HEK293 (cell line): ENCODE measurements around the gene FANCE.

Experiments
- ATF2 ChIP-seq: fragments of 450-650 bp; formaldehyde crosslinking; IDR thresholded peaks from 2 replicates; pipeline ENCODE4 v1.5.1; 2016; ENCODE audit warnings: missing biosample characterization, missing genetic modification characterization, low read depth
- KLF1 ChIP-seq: fragments of 450-650 bp; formaldehyde crosslinking; IDR thresholded peaks from 2 replicates; pipeline ENCODE4 v1.5.1; 2016; ENCODE audit warnings: missing biosample characterization, missing genetic modification characterization
- KLF16 ChIP-seq: fragments of 450-650 bp; formaldehyde crosslinking; IDR thresholded peaks from 2 replicates; pipeline ENCODE4 v1.5.1; 2017; ENCODE audit warnings: missing biosample characterization, missing genetic modification characterization
- OVOL3 ChIP-seq: fragments of 450-650 bp; formaldehyde crosslinking; IDR thresholded peaks from 2 replicates; pipeline ENCODE4 v1.5.1; 2016; ENCODE audit warnings: missing biosample characterization, missing genetic modification characterization
- PBX3 ChIP-seq: sonication (generic); formaldehyde crosslinking; IDR thresholded peaks from 2 replicates; pipeline ENCODE4 v1.8.1; 2022; ENCODE audit warnings: mild to moderate bottlenecking, moderate library complexity, missing genetic modification reagents
- SP3 ChIP-seq: fragments of 450-650 bp; formaldehyde crosslinking; IDR thresholded peaks from 2 replicates; pipeline ENCODE4 v1.5.1; 2016; ENCODE audit warnings: missing biosample characterization, missing genetic modification characterization
- WT1 ChIP-seq: fragments of 450-650 bp; formaldehyde crosslinking; IDR thresholded peaks from 2 replicates; pipeline ENCODE4 v1.5.1; 2016; ENCODE audit warnings: missing biosample characterization, missing genetic modification characterization
- YY1 ChIP-seq: fragments of 450-650 bp; formaldehyde crosslinking; IDR thresholded peaks from 2 replicates; pipeline ENCODE4 v1.5.1; 2018; ENCODE audit warnings: missing biosample characterization, missing genetic modification characterization
- ZFP37 ChIP-seq: fragments of 450-650 bp; formaldehyde crosslinking; IDR thresholded peaks from 2 replicates; pipeline ENCODE4 v1.5.1; 2016; ENCODE audit warnings: missing biosample characterization, missing genetic modification characterization
- ZNF19 ChIP-seq: fragments of 450-650 bp; formaldehyde crosslinking; IDR thresholded peaks from 2 replicates; pipeline ENCODE4; 2016; ENCODE audit warnings: missing biosample characterization, missing genetic modification characterization, low read depth
- ZNF239 ChIP-seq: fragments of 450-650 bp; formaldehyde crosslinking; IDR thresholded peaks from 2 replicates; pipeline ENCODE4 v1.5.1; 2016; ENCODE audit warnings: missing biosample characterization, missing genetic modification characterization
- ZNF302 ChIP-seq: fragments of 450-650 bp; formaldehyde crosslinking; IDR thresholded peaks from 2 replicates; pipeline ENCODE4 v1.5.1; 2016; ENCODE audit warnings: missing biosample characterization, missing genetic modification characterization, low read depth
- ZNF335 ChIP-seq: fragments of 450-650 bp; formaldehyde crosslinking; conservative IDR thresholded peaks from 2 replicates; pipeline ENCODE4 v1.5.1; 2016; ENCODE audit warnings: missing biosample characterization, missing genetic modification characterization
- ZNF341 ChIP-seq: fragments of 450-650 bp; formaldehyde crosslinking; IDR thresholded peaks from 2 replicates; pipeline ENCODE4; 2016; ENCODE audit warnings: low read depth, missing biosample characterization, missing genetic modification characterization
- ZNF398 ChIP-seq: fragments of 450-650 bp; formaldehyde crosslinking; IDR thresholded peaks from 2 replicates; pipeline ENCODE4 v1.5.1; 2017; ENCODE audit warnings: missing biosample characterization, missing genetic modification characterization
- ZNF513 ChIP-seq: fragments of 450-650 bp; IDR thresholded peaks from 2 replicates; pipeline ENCODE4 v1.5.1; 2018; ENCODE audit warnings: missing biosample characterization, missing genetic modification characterization
- ZNF623 ChIP-seq: fragments of 450-650 bp; formaldehyde crosslinking; IDR thresholded peaks from 2 replicates; pipeline ENCODE4 v1.5.1; 2016; ENCODE audit warnings: missing biosample characterization, missing genetic modification characterization
- ZNF629 ChIP-seq: fragments of 450-650 bp; formaldehyde crosslinking; IDR thresholded peaks from 2 replicates; pipeline ENCODE4 v1.5.1; 2017; ENCODE audit warnings: missing biosample characterization, missing genetic modification characterization
- ZNF639 ChIP-seq: fragments of 450-650 bp; formaldehyde crosslinking; IDR thresholded peaks from 2 replicates; pipeline ENCODE4 v1.5.1; 2016; ENCODE audit warnings: missing biosample characterization, missing genetic modification characterization
- ZNF660 ChIP-seq: fragments of 450-650 bp; IDR thresholded peaks from 2 replicates; pipeline ENCODE4 v1.5.1; 2018; ENCODE audit warnings: missing biosample characterization, mild to moderate bottlenecking, missing genetic modification characterization
- ZNF76 ChIP-seq: fragments of 450-650 bp; formaldehyde crosslinking; IDR thresholded peaks from 2 replicates; pipeline ENCODE4; 2016; ENCODE audit warnings: low read depth, missing biosample characterization, missing genetic modification characterization, borderline replicate concordance
- ZNF768 ChIP-seq: fragments of 450-650 bp; formaldehyde crosslinking; IDR thresholded peaks from 2 replicates; pipeline ENCODE4 v1.5.1; 2018; ENCODE audit warnings: missing biosample characterization, mild to moderate bottlenecking, missing genetic modification characterization
- ZNF791 ChIP-seq: fragments of 450-650 bp; formaldehyde crosslinking; IDR thresholded peaks from 2 replicates; pipeline ENCODE4 v1.5.1; 2016; ENCODE audit warnings: missing biosample characterization, missing genetic modification characterization
- ZNF843 ChIP-seq: fragments of 450-650 bp; formaldehyde crosslinking; IDR thresholded peaks from 2 replicates; pipeline ENCODE4 v1.5.1; 2016; ENCODE audit warnings: missing biosample characterization, missing genetic modification characterization
- ZSCAN18 ChIP-seq: fragments of 450-650 bp; formaldehyde crosslinking; IDR thresholded peaks from 2 replicates; pipeline ENCODE4 v1.5.1; 2016; ENCODE audit warnings: missing biosample characterization, missing genetic modification characterization
- TF ChIP-seq, protein P1 (sequence below): fragments of 450-650 bp; formaldehyde crosslinking; IDR thresholded peaks from 2 replicates; pipeline ENCODE4 v1.5.1; 2016; ENCODE audit warnings: missing biosample characterization, missing genetic modification characterization

Gene FANCE

DNA sequence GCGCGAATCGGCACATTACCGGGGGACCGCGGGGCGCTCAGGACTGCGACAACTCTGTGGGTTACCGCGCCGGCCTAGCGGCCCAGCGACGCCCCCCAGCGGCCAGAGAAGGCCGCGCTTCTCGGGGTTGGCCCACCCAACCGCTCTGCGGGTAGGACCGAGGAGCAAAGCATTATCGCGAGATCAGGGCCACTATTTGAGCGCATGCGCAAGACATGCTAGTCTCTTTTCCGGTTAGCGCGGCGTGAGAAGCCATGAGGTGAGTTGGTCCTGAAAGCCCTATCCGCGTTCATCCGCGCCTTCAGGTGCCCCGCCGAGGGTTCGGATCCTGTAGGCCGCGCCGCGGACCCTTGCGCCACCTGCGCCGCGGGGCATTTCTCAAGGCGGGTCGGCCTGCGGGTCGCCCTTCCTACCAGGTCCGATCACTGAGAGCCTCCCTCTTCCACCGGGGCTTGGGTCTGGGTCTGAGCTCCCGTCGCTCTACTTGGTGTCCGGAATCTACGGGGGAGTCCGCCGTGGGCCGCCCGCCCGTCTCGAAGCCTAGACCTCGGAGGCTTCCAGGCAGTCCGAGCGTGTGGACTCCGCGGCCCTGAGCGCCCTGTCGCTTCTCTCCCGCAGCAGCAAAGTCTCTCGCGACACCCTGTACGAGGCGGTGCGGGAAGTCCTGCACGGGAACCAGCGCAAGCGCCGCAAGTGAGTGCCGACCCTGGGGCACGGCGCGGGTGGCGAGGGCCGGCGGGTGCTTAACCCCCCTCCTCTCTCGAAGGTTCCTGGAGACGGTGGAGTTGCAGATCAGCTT lies 16.2 kb downstream of the FANCE start, which contains the start of gene RPL10A (continued):
- TF ChIP-seq ZNF398 (tag by site-specific recombination) (peak; percentile 16; the same call in 1 of the 2 replicates), OVOL3 (tag by site-specific recombination) (peak; percentile 71; the same call in 1 of the 2 replicates), ZNF639 (tag by site-specific recombination) (peak; percentile 82; the same call in 1 of the 2 replicates), ZNF513 (tag by site-specific recombination) (peak; percentile 39; the same call in 1 of the 2 replicates), ZNF19 (tag by site-specific recombination) (no peak), ZNF335 (tag by site-specific recombination) (peak; percentile 44), KLF16 (tag by site-specific recombination) (peak; percentile 91), KLF1 (tag by site-specific recombination) (peak; percentile 35; the same call in 1 of the 2 replicates), SP3 (tag by site-specific recombination) (peak; percentile 78), ZNF843 (peak; percentile 67; the same call in 1 of the 2 replicates), ZNF623 (tag by site-specific recombination) (peak; percentile 24; the same call in 1 of the 2 replicates), ATF2 (tag by site-specific recombination) (no peak), ZNF302 (tag by site-specific recombination) (no peak), ZFP37 (peak; percentile 97), ZNF660 (tag by site-specific recombination) (peak; percentile 95; the same call in 1 of the 2 replicates), ZSCAN18 (tag by site-specific recombination) (peak; percentile 51; the same call in 1 of the 2 replicates), ZNF341 (tag by site-specific recombination) (no peak; the same call in 1 of the 2 replicates), WT1 (tag by site-specific recombination) (peak; percentile 65), ZNF768 (0 out of 2 replicates have a peak, but pooled peaks have one; percentile 5), ZNF791 (tag by site-specific recombination) (no peak), ZNF76 (tag by site-specific recombination) (peak; percentile 77; the same call in 1 of the 2 replicates), PBX3 (CRISPR knock-in tag) (peak; percentile 69), YY1 (tag by site-specific recombination) (peak; percentile 68), ZNF629 (tag by site-specific recombination) (peak; percentile 69; the same call in 1 of the 2 replicates), ZNF239 (tag by site-specific recombination) (0 out of 2 replicates have a peak, but pooled peaks have one; percentile 56)
- TF ChIP-seq, protein P1, sequence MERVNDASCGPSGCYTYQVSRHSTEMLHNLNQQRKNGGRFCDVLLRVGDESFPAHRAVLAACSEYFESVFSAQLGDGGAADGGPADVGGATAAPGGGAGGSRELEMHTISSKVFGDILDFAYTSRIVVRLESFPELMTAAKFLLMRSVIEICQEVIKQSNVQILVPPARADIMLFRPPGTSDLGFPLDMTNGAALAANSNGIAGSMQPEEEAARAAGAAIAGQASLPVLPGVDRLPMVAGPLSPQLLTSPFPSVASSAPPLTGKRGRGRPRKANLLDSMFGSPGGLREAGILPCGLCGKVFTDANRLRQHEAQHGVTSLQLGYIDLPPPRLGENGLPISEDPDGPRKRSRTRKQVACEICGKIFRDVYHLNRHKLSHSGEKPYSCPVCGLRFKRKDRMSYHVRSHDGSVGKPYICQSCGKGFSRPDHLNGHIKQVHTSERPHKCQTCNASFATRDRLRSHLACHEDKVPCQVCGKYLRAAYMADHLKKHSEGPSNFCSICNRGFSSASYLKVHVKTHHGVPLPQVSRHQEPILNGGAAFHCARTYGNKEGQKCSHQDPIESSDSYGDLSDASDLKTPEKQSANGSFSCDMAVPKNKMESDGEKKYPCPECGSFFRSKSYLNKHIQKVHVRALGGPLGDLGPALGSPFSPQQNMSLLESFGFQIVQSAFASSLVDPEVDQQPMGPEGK (tag by site-specific recombination) = peak; percentile 88
